Stimulated activated CD8-positive, alpha-beta memory T cell treated with anti-CD3 and anti-CD28 coated beads, Interleukin-15, amount 100 ng/mL, for 48 hours (primary cell): ENCODE results near the gene ECEL1.

ENCODE experiments used
- DNase-seq, 2 donors: peaks; one replicate each; pipeline ENCODE4 v3.0.0-alpha.2; 2020; ENCODE audit warnings: low read depth in 2 of 2

ECEL1 gene

GRCh38 chr2:232484628-232485347 is 2.8 kb downstream of the ECEL1 start:
- no peak for DNase-seq

DNA sequence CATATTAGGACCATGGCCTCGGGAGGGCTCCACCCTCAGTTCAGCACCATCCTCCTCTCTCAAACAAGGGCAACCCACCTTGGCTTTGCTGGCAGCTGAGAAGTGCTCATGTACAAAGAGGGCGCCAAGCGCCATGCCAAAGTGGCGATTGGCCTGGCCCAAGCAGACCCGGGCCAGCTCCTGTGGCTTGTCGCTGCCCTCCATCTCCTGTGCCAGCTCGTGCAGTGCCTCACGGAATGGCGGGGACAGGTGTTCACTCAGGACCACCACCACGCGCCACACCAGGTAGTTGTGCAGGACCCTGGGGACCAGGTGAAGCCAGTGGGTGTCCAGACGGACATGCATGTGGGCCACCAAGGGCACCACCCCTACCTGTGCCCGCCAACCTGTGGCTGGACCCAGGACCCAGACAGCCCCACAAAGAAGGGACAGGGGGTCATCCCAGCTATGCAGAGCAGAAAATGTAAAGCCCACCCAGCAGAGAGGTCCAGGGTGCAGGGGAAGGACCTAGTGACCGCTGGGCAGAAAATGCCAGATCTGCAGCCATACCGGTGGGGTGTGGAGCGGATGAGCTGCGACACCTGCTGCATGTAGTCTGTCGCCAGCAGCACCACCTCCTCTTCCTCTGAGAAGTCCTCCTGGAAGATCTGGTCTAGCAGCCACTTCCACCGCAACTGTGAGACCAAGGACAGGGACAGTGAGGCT is 3.6 kb downstream of the ECEL1 start:
- no peak for DNase-seq

- no peak for DNase-seq
Measured at GRCh38 chr2:232483311-232483922, 4.2 kb downstream of the ECEL1 start.

DNA sequence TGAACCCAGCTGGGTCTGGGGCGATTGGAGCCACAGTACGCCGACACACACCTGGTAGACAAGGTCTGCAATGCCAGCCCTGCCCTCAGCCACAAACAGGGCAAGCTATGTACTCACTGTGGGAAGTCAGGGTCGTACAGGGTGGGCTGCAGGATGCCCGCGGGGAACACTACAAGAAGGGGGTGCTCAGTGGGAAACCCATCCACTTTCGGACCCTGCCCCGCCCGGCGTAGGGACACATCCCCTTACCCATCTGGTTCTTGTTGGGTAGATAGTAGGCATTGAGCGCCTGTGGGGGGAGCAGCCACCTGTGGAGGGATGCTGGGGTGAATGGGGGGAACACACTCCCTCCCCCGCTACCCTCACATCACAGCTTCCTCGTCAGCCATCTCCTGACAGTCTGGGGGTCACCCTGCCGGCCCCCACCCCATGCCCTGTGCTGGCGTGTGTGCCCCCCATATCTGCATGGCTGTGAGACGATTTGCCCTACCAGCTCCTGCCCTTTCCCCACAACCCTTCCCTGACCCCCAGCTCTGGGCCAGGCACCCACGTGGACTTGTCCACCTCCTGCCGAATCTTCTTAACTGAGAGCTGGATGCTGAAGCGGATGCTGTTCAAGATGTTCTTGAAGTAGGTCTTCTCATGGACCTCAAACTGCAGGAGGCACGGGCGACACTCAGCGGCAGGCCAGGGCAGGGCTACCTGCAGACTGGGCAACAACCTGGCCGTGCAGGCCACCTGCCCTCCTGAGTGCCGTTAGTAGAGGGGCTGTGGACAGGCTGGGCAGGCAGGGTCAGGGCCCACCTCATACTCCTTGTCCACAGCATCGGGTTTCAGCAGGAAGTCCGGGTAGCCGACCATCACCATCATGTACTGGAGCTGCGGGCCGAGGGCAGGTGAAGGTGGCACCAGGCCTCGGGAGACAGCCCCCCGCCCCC is 5.1 kb downstream of the ECEL1 start:
- DNase-seq: no peak

GRCh38 chr2:232481322-232482140 is 6.1 kb downstream of the ECEL1 start:
- DNase-seq: no peak

GRCh38 chr2:232480201-232481190 is 7.1 kb downstream of the ECEL1 start:
- no peak for DNase-seq

DNA sequence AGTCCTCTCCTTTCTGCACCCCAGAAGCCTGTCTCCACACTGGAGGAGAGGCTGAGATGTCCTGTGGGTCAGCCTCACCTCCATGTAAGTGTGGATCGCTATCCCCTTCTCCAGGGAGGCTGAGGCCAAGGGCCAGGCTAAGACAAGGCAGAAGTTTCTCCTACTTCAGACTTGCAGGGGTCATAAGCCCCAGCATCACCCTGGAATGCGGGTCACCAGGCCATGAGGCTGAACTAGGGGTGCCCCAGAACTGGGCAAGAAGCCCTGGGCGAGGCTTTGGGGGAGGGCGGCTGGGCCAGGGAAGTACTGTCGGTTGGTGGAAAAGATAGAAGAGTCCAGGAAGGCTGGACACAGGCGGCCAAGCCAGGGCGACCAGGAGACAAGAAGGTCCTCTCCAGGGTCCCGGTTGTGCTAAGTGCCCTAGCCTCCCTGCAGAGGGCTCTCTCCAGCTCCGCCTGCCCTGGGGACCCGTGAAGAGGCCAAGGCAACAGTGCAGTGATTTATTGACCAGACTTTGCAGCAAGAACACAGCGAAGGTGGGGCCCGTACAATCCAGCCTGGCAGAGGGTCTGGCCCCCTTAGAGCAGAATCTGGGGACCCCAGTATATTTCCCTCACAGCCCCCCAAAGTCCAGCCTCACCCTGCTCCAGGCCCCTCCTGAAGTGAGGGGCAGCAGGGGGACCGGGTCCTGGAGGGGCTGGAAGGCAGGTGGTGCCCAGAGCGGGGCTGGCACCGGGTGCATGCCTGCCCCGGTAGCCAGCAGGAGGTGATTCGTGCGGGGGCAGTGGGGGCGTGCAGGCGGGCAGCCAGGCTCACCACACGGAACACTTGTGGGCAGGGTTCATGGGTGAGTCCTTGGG is 8.1 kb downstream of the ECEL1 start:
- no peak for DNase-seq

DNA sequence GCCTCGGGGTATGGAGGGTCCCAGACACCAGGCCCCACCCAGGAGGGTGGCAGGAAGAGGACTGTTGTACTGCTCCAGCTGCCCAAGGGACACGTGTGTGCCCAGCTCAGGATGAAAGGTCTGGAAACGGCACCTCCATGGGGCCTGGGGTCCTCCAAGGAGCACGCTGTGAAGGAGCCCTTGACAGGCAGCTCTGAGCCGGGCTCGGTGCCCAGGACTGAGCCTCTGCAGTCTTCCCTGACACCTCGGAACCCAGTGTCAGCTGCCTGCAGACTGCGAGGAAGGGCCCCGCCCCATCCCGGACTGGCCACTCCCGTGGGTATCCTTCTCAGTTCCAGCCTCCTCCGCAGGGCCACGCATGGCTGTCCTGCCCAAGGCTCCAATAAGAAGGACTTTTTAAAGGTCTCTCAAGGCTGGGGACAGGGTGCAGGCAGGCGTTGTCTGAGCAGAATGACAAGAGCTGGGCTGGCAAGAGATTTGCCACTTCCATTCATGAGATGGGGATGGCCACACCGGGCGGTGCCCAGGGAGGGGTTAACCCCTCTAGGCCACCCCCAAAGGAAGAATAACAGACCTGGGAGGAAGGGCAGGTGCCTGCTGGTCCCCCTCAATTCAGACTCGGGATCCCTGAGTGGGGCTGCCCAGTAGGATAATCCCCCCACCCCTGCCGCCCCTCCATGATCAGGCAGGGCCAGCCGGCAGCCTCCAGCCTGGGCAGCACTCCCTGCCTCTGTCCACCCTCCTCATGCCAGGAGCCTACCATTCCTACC is 8.9 kb downstream of the ECEL1 start:
- DNase-seq: no peak

DNA sequence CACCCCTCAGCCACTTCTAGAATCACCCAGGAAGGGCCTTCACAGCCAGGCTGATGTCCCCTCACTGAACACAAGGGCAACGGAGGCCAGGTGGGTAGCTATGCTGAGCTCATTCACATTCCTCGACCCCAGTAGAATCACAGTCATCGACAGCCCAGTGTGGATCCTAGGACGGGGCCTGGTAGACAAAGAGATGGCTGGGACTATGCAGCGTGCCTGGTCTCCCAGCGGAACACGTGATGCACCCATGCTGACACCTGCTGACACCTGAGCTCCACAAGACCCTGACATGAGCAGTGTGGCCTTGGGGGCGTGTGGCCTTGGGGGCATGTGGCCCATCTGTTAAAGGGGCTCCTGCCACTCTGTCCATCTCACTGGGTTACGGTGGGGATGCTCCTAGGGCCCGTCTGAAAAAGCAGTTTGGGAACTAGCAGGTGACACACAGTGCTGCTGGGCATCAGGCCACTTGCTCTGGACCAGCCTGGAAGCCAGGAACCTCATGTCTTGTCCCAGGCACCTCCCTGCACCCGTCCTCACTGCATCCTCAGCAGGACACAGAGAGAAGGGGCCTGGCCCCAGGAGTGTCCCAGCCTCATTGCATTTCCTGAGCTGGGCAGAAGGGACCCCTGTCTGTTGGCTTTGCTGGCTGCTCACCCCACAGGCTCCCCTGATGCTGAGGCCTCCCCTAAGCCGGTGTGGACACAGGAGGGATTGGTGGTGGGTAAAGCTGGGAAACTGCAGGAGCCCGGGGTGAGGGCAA is 9.7 kb downstream of the ECEL1 start:
- no peak for DNase-seq

- DNase-seq: no peak
Measured at GRCh38 chr2:232476791-232477190, 10.8 kb downstream of the ECEL1 start.

DNA sequence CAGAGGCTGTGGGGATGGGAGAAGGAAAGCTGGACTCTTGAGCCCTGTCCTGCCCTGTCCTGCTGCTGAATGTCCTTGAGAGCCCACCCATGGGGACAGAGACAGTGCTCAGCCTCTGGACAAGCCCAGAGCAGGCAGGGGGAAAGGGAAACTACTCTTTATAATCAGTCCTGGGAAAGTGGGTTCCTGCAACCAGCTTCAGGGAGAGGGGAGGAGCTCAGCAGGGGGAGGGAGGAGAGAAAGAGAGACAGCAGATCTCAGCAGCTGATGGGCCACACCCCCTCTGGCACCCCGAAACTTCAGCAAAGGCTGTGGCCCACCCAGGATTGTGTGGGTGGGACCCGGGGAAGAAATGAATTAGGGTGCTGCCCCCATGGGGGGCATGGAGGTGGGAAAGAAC is 11.6 kb downstream of the ECEL1 start:
- no peak for DNase-seq

DNA sequence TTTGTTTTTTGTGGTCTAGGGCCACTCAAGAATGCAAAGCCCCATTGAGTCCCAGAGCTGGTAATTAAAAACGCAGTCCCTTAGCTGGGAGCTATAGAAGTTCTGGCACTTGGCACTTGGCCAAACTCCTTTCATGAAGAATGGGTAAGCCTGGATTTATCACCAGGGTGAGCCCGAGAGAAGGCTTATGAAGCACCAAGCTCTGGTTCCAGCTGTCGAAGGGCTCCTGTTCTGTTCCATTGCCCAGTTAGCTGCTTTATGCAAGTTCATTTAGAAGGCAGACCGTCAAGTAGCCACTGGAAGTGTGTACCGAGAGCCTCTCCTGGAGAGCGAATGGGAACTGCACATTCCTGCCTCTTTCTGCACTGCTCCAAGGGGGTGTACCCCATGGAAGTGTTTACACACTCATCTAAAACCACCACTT is 14.2 kb downstream of the ECEL1 start:
- DNase-seq: no peak

DNA sequence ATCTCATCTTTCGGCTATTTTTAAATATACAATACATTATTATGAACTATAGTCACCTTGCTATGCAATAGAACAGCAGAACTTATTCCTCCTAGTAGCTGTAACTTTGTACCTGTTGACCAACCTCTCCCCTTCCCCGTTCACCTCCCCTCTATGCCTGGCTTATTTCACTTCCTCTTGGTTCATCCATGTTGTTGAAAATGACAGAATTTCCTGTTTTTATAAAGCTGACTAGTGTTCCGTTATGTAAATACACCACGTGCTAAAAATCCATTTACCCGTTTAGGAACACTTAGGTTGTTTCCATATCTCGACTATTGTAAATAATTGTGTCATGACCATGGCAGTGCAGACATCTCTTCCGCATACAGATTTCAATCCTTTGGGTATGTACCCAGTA is 21.4 kb downstream of the ECEL1 start:
- DNase-seq: no peak

DNA sequence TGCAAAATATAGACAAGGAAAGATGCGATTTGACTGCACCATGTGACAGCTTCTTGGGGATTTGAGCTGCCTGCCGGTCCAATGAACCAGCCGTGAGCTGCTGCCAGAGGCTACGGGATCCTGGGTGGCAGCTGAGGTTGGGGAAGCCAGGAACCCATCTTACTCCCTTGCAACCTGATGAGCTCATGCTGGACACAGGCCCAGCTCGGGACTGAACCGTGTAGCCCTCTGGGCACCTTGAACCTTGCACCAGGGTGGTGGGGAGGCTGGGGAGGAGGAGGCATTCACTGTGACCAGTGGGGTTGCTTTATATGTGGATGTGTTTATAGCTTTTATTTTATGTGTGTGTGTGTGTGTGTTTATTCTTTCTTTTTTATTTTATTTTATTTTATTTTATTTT is 22.6 kb downstream of the ECEL1 start:
- DNase-seq: no peak

- no peak for DNase-seq
Measured at GRCh38 chr2:232464544-232464885, 23.1 kb downstream of the ECEL1 start.

DNA sequence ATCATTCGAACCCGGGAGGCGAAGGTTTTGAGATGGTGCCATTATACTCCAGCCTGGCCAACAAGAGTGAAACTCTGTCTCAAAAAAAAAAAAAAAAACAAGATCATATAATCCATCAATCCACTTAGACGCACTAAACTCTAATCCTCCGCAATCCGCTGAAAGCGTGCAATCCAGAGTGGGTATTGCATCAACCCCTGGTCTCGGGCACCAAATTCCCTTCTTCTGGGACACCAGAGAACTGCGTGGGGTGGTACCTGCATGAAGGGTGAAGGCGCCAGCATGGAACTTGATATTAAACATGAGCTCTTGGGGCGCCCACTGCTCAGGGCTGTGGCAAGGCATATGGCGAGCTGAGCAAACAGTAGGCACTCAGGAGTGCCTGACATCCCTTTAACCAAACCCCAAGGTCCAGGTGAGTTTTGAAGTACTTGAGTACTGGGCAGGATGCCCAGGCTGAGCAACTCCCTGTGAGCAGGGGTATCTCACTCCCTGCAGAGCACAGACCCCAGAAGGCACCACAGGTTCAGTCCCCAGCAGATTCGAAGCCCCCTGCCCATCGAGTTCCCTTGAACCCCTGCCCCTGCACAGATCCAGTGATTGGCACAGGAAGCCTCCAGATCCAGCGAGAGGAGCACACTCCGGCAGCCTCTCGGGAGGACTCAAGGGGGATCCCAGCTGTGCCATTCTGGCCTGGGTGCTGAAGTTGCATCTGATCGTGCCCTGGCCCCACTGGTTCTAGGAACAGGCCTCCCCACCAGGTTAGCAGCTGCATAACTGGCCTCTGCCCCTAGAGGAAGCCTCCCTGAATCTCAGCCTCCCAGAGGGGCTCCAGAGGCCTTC is 23.7 kb downstream of the ECEL1 start:
- no peak for DNase-seq

GRCh38 chr2:232460171-232460570 is 27.5 kb downstream of the ECEL1 start:
- DNase-seq: no peak
